Endothelial cell of umbilical vein (primary cell): ENCODE measurements around the gene JAZF1. TPM values are rescaled to one million over a fixed set of nuclear protein-coding genes. Genes with fewer than 3 reads are reported as not detected.

Experiments
- BruUV-seq: library from RNA; stranded (reverse); fragments of 400-500 nt; replicated peaks from 2 replicates; lab custom pipeline; 2021; lab: Mats Ljungman, UMichigan
- CTCF ChIA-PET: fragments of 300-600, 350-600 bp; sonication (Branson Sonifier 250); formaldehyde crosslinking; loops from one replicate; lab custom pipeline; 2021; ENCODE audit warnings: antibody characterized with exemption, inconsistent platforms; lab: Charles Lee
- POLR2A ChIA-PET: fragments of 300-600, 350-600 bp; sonication (Branson Sonifier 250); formaldehyde crosslinking; loops from one replicate; lab custom pipeline; 2021; ENCODE audit warnings: antibody characterized with exemption, inconsistent platforms; lab: Charles Lee
- DNase-seq: peaks from one replicate; pipeline ENCODE4 v3.0.0-alpha.2; 2011; ENCODE audit warnings: low read depth, low spot score
- FAIRE-seq: peaks from 2 replicates; lab custom pipeline; 2011; peaks lifted over from hg19 to GRCh38; lab: Jason Lieb, UNC
- H2AFZ ChIP-seq: 2 replicates; pipeline ENCODE4 v1.6.0; 2012; ENCODE audit warnings: low read depth, low read length, control low read depth, inconsistent platforms
- H3K27ac ChIP-seq: 2 replicates; pipeline ENCODE4 v1.5.1; 2011; ENCODE audit warnings: low read depth, mild to moderate bottlenecking, control low read depth, low read length, moderate library complexity; ENCODE audit not compliant: insufficient read depth
- H3K27me3 ChIP-seq, 2 experiments: 2 replicates each; pipeline versions ENCODE4 v1.6.0 to v1.6.1; 2011; ENCODE audit warnings: low read length in 2 of 2, mixed read lengths in 1 of 2; ENCODE audit not compliant: control insufficient read depth in 2 of 2, insufficient read depth in 2 of 2
- H3K36me3 ChIP-seq, 2 experiments: 2 replicates in 1 of 2; 3 replicates in 1 of 2; pipeline ENCODE4 v1.5.1; 2011; ENCODE audit warnings: low read length in 2 of 2, mild to moderate bottlenecking in 1 of 2, moderate library complexity in 1 of 2; ENCODE audit not compliant: control insufficient read depth in 2 of 2, insufficient read depth in 2 of 2; ENCODE audit errors: extremely low read depth in 1 of 2
- H3K4me1 ChIP-seq: 3 replicates; pipeline ENCODE4 v1.5.1; 2011; ENCODE audit warnings: mild to moderate bottlenecking, low read length; ENCODE audit not compliant: control insufficient read depth, insufficient read depth; ENCODE audit errors: extremely low read depth
- H3K4me2 ChIP-seq: 2 replicates; pipeline ENCODE4 v1.6.1; 2011; ENCODE audit warnings: low read length, control low read depth, mixed read lengths; ENCODE audit not compliant: insufficient read depth
- H3K4me3 ChIP-seq, 3 experiments: fragments of 200-600 bp in 1 of 3; sonication (generic), shearing (Covaris generic) in 1 of 3; replicated peaks in 1 of 3; 2 replicates each; pipeline ENCODE4 v1.5.1; 2011 to 2016; ENCODE audit warnings: control low read depth in 3 of 3, low read length in 3 of 3, mild to moderate bottlenecking in 2 of 3, inconsistent platforms in 1 of 3, low read depth in 1 of 3, moderate library complexity in 1 of 3; ENCODE audit not compliant: insufficient read depth in 1 of 3
- H3K79me2 ChIP-seq: 2 replicates; pipeline ENCODE4 v1.6.0; 2012; ENCODE audit warnings: low read length, inconsistent platforms; ENCODE audit not compliant: control insufficient read depth, insufficient read depth
- H3K9ac ChIP-seq: replicated peaks from 2 replicates; pipeline ENCODE3; 2011; ENCODE audit warnings: low read length, control low read depth; ENCODE audit not compliant: insufficient read depth; ENCODE audit errors: extremely low read depth
- H3K9me1 ChIP-seq: replicated peaks from 3 replicates; pipeline ENCODE4 v1.6.0; 2011; ENCODE audit warnings: mild to moderate bottlenecking, low read length; ENCODE audit not compliant: control insufficient read depth, insufficient read depth; ENCODE audit errors: extremely low read depth
- H3K9me3 ChIP-seq: replicated peaks from 2 replicates; pipeline ENCODE4 v1.5.1; 2012; ENCODE audit warnings: low read length, inconsistent platforms; ENCODE audit not compliant: control insufficient read depth, insufficient read depth
- H4K20me1 ChIP-seq: replicated peaks from 2 replicates; pipeline ENCODE3; 2011; ENCODE audit warnings: mild to moderate bottlenecking, low read length; ENCODE audit not compliant: control insufficient read depth, insufficient read depth; ENCODE audit errors: extremely low read depth
- CTCF ChIP-seq, 2 donors: IDR thresholded peaks; 1 replicate in 1 of 2; 2 replicates in 1 of 2; pipeline ENCODE4 v1.5.1; 2011; ENCODE audit warnings: low read length in 2 of 2, mild to moderate bottlenecking in 2 of 2, moderate library complexity in 2 of 2, control low read depth in 1 of 2, inconsistent platforms in 1 of 2, low read depth in 1 of 2; ENCODE audit not compliant: insufficient read depth in 1 of 2; ENCODE audit errors: extremely low read depth in 1 of 2
- EZH2 ChIP-seq: IDR thresholded peaks from 2 replicates; pipeline ENCODE4 v1.6.1; 2012; ENCODE audit warnings: borderline replicate concordance, low read depth, mild to moderate bottlenecking, moderate library complexity, low read length, inconsistent platforms; ENCODE audit not compliant: severe bottlenecking
- FOS ChIP-seq: IDR thresholded peaks from 2 replicates; pipeline ENCODE4 v1.6.1; 2011; ENCODE audit warnings: mild to moderate bottlenecking, low read length, moderate library complexity, borderline replicate concordance; ENCODE audit not compliant: insufficient read depth
- GATA2 ChIP-seq: IDR thresholded peaks from 2 replicates; pipeline ENCODE4 v1.7.0; 2011; ENCODE audit warnings: low read depth, mild to moderate bottlenecking, moderate library complexity, mixed read lengths, low read length; ENCODE audit not compliant: insufficient read length, insufficient read depth
- JUN ChIP-seq: IDR thresholded peaks from 2 replicates; pipeline ENCODE4 v1.6.1; 2011; ENCODE audit warnings: borderline replicate concordance, low read depth; ENCODE audit not compliant: insufficient read length, insufficient read depth
- MAX ChIP-seq: IDR thresholded peaks from 2 replicates; pipeline ENCODE4 v1.6.1; 2011; ENCODE audit not compliant: insufficient read depth, insufficient read length
- MYC ChIP-seq: IDR thresholded peaks from one replicate; pipeline ENCODE4 v1.6.1; 2011; ENCODE audit warnings: mild to moderate bottlenecking, low read depth, low read length
- POLR2A ChIP-seq: IDR thresholded peaks from 2 replicates; pipeline ENCODE4 v1.6.1; 2012; ENCODE audit warnings: low read depth, mild to moderate bottlenecking, control low read depth, low read length
- POLR2AphosphoS5 ChIP-seq: IDR thresholded peaks from 2 replicates; pipeline ENCODE4 v1.6.1; 2012; ENCODE audit warnings: low read depth, mild to moderate bottlenecking, control low read depth, low read length, moderate library complexity; ENCODE audit not compliant: insufficient read depth
- dilution Hi-C: fragments of 300-500 bp; cut with MboI; formaldehyde crosslinking; loops from one replicate; pipeline ENCODE4 v1.15.0; 2019; ENCODE audit warnings: low sequenced_read_pairs; ENCODE audit not compliant: extremely low pct_ligation_motif_present
- intact Hi-C: fragments of 100-400 bp; cut with micrococcal nuclease; formaldehyde crosslinking; loops from one replicate; pipeline ENCODE4 v1.10.0; 2022
- polyA plus RNA-seq, 4 experiments: library from polyadenylated mRNA; depleted of rRNA in 3 of 4; stranded (reverse) in 3 of 4; unstranded in 1 of 4; fragments of >200 nt; gene quantifications; 2 replicates each; pipeline versions ENCODE4 v1.2.1 to v1.2.3, GENCODE V29; 2011 to 2012; ENCODE audit warnings: missing spikeins in 1 of 4
- total RNA-seq: library from RNA; stranded (reverse); gene quantifications from 2 replicates; pipeline ENCODE4 v1.2.3, GENCODE V29; 2021

Gene JAZF1
- total and polyA plus RNA-seq, 2 donors (not counting 3 experiments of a cell fraction or from before 2014, with no cell fraction given) = 2.5 to 16.9 TPM

GRCh38 chr7:27895551-27895950, 285.0 kb downstream of the JAZF1 start:
- POLR2A ChIA-PET = no interaction called here
- CTCF ChIA-PET = interaction anchor here (1.5 kb wide), 1 partner anchor 201 kb away, joined by 3 read pairs; no protein-coding TSS in a partner anchor
- Histone ChIP-seq H3K79me2 (no peaks in the 10 kb centered on the region), H3K4me3 (no peak overlapping the region), H3K36me3 (no peaks in the 10 kb centered on the region), H3K4me2 (no peak overlapping the region), H4K20me1 (no peaks in the 10 kb centered on the region), H3K9me1 (no peaks in the 10 kb centered on the region), H3K27ac (no peak overlapping the region), H3K27me3 (no peaks in the 10 kb centered on the region), H3K9ac (no peak overlapping the region), H2AFZ (no peak overlapping the region), H3K4me1 (peaks cover 6% of the 10 kb centered on the region), H3K9me3 (no peaks in the 10 kb centered on the region)
- BruUV-seq = no TSS peak
- intact Hi-C loops (no loop called here), dilution Hi-C loops (no loop called here)
- DNase-seq (no peak), FAIRE-seq (no peak)
- TF ChIP-seq CTCF (IDR thresholded peaks at IDR 0.05; ENCODE audit: extremely low read depth in 1 of 2, insufficient read depth in 1 of 2, low read depth in 1 of 2, low read length in 2 of 2) (no peak), EZH2 (no peak), JUN (no peak), MAX (no peak), POLR2A (no peak), POLR2AphosphoS5 (no peak), GATA2 (no peak), FOS (no peak), MYC (no peak)
